Breast epithelium (tissue), 4 donors: ENCODE data around the gene HDAC6. TPM values are rescaled to one million over a fixed set of nuclear protein-coding genes. Genes with fewer than 3 reads are reported as not detected.

Source experiments
- DNase-seq, 2 donors: peaks; one replicate each; pipeline ENCODE4 v3.0.0-alpha.2; 2019; ENCODE audit warnings: low spot score in 2 of 2
- H3K27ac ChIP-seq, 2 donors: fragments of 200-600 bp; sonication (generic) in 1 of 2; one replicate each; pipeline ENCODE4 v1.5.1; 2016 to 2019; ENCODE audit warnings: mild to moderate bottlenecking in 1 of 2
- H3K27me3 ChIP-seq, 2 donors: fragments of 200-600 bp; sonication (generic) in 1 of 2; one replicate each; pipeline versions ENCODE4 v1.5.1 to v1.6.0; 2017 to 2019; ENCODE audit warnings: control low read depth in 1 of 2, mild to moderate bottlenecking in 1 of 2
- H3K36me3 ChIP-seq: fragments of 200-600 bp; one replicate; pipeline ENCODE4 v1.5.1; 2019
- H3K4me1 ChIP-seq, 2 donors: fragments of 200-600 bp; sonication (generic); one replicate each; pipeline ENCODE4 v1.5.1; 2016 to 2019; ENCODE audit warnings: control low read depth in 1 of 2
- H3K4me3 ChIP-seq, 3 donors: fragments of 200-600 bp; sonication (generic); 1 replicate in 2 of 3; 2 replicates in 1 of 3; pipeline ENCODE4 v1.5.1; 2016 to 2019; ENCODE audit warnings: mild to moderate bottlenecking in 3 of 3, moderate library complexity in 2 of 3
- H3K9me3 ChIP-seq, 2 donors: fragments of 200-600 bp; sonication (generic) in 1 of 2; one replicate each; pipeline ENCODE4 v1.5.1; 2016 to 2019; ENCODE audit warnings: control low read depth in 1 of 2
- POLR2A ChIP-seq: fragments of 450-650 bp; IDR thresholded peaks from one replicate; pipeline ENCODE4 v1.6.1; 2016; ENCODE audit warnings: antibody characterized with exemption, mild to moderate bottlenecking, moderate library complexity
- POLR2AphosphoS5 ChIP-seq, 3 donors: sonication (generic); formaldehyde crosslinking; IDR thresholded peaks; one replicate each; pipeline ENCODE4 v1.6.1; 2017; ENCODE audit warnings: antibody characterized with exemption in 3 of 3
- intact Hi-C: fragments of 100-400 bp; cut with DNase I; formaldehyde crosslinking; loops from one replicate; pipeline ENCODE4 v1.15.1; 2023; ENCODE audit warnings: low total_unique reads
- total RNA-seq, 3 donors: library from RNA; depleted of rRNA; stranded (reverse); fragments of >200 nt; gene quantifications; one replicate each; pipeline ENCODE4 v1.1.0, GENCODE V29; 2016
- TF ChIP-seq, protein P1 (sequence below), 3 donors: fragments of 450-650 bp; IDR thresholded peaks; one replicate each; pipeline ENCODE4 v1.5.1; 2016 to 2017; ENCODE audit warnings: antibody characterized with exemption in 3 of 3, mild to moderate bottlenecking in 3 of 3, moderate library complexity in 3 of 3

The HDAC6 gene
- total RNA-seq, 3 donors from 2014 or later: 78.2 to 86.2 (median 84.3) TPM

DNA sequence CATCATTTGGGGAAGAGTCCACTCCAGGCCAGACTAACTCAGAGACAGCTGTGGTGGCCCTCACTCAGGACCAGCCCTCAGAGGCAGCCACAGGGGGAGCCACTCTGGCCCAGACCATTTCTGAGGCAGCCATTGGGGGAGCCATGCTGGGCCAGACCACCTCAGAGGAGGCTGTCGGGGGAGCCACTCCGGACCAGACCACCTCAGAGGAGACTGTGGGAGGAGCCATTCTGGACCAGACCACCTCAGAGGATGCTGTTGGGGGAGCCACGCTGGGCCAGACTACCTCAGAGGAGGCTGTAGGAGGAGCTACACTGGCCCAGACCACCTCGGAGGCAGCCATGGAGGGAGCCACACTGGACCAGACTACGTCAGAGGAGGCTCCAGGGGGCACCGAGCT lies 21.2 kb downstream of the HDAC6 start:
- no peak overlapping the region for H3K27ac ChIP-seq
- H3K4me1 ChIP-seq: no peaks in the 10 kb centered on the region
- H3K27me3 ChIP-seq: peaks cover 0 to 42% of the 10 kb centered on the region in 2 donors
- intact Hi-C loops: no loop called here
- TF ChIP-seq POLR2AphosphoS5 (IDR thresholded peaks at IDR 0.05) (no peak), POLR2A (no peak)
- TF ChIP-seq, protein P1, sequence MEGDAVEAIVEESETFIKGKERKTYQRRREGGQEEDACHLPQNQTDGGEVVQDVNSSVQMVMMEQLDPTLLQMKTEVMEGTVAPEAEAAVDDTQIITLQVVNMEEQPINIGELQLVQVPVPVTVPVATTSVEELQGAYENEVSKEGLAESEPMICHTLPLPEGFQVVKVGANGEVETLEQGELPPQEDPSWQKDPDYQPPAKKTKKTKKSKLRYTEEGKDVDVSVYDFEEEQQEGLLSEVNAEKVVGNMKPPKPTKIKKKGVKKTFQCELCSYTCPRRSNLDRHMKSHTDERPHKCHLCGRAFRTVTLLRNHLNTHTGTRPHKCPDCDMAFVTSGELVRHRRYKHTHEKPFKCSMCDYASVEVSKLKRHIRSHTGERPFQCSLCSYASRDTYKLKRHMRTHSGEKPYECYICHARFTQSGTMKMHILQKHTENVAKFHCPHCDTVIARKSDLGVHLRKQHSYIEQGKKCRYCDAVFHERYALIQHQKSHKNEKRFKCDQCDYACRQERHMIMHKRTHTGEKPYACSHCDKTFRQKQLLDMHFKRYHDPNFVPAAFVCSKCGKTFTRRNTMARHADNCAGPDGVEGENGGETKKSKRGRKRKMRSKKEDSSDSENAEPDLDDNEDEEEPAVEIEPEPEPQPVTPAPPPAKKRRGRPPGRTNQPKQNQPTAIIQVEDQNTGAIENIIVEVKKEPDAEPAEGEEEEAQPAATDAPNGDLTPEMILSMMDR (IDR thresholded peaks at IDR 0.05): no peak
- DNase-seq: no peak
- no peak overlapping the region for H3K4me3 ChIP-seq
- H3K36me3 ChIP-seq: no peaks in the 10 kb centered on the region
- H3K9me3 ChIP-seq: peaks cover 11 to 20% of the 10 kb centered on the region in 2 donors

DNA sequence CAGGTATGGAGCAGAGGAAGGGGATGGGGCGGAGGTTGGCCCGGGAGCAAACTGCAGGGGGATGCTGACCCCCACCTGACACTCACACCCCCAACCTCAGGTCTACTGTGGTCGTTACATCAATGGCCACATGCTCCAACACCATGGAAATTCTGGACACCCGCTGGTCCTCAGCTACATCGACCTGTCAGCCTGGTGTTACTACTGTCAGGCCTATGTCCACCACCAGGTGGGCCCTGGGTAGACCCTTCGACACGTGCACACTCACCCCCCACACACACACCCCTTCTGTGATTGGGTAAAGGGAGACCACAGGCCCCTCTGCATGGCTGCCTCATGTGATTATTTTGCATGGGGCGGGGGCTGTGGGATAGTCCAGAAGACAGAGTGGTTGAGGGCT lies 22.2 kb downstream of the HDAC6 start:
- peaks cover 11 to 20% of the 10 kb centered on the region in 2 donors for H3K9me3 ChIP-seq
- TF ChIP-seq POLR2A: no peak
- no peak overlapping the region for H3K27ac ChIP-seq
- intact Hi-C loops: no loop called here
- no peaks in the 10 kb centered on the region for H3K36me3 ChIP-seq
- peaks cover 0 to 38% of the 10 kb centered on the region in 2 donors for H3K27me3 ChIP-seq
- no peaks in the 10 kb centered on the region for H3K4me1 ChIP-seq
- DNase-seq: no peak
- no peak overlapping the region for H3K4me3 ChIP-seq

DNA sequence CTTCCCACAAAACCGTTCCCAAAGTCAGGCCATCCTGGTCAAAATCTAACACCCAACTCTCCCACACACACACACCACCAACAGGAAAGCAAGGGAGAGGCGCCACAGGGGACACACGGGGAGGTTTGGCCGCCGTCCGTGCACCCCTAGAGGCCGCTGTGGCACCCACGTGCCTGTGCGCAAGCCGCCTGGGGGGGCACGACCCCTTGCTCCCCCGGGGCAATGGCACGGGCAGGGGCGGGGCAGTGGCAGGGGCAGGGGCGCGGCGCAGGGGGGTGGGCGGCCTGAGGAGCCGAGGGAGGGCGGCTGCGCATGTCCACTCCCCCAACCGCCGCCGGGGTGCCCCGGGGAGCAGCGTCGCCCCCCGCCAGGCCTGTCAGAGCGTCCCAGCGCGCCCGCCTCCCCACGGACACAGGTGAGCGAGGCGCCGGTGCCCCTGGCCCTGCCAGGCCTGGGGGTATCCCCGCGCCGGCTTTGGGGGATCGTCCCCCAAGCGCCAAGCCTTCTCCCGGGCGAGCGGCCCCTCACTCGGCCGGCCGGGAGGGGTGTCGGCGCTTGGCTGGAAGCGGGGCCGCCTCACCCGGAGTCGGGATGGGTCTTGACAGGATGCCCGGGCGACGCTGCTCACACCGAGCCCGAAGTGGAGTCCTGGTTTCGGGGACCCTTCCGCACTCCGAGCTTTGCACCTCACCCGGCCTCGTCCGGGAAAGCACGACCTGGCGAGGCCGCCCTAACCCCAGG lies 24.4 kb downstream of the HDAC6 start, which contains the start of gene ERAS:
ERAS (plus strand) TSS at position 379 of the 741 bp plus-strand sequence. CDS start 2,611 bp downstream, outside the sequence.
- intact Hi-C loops: no loop called here
- H3K36me3 ChIP-seq: no peaks in the 10 kb centered on the region
- no peak for TF ChIP-seq POLR2AphosphoS5 (IDR thresholded peaks at IDR 0.05)
- TF ChIP-seq POLR2A: no peak
- TF ChIP-seq, protein P1 (IDR thresholded peaks at IDR 0.05): no peak

DNA sequence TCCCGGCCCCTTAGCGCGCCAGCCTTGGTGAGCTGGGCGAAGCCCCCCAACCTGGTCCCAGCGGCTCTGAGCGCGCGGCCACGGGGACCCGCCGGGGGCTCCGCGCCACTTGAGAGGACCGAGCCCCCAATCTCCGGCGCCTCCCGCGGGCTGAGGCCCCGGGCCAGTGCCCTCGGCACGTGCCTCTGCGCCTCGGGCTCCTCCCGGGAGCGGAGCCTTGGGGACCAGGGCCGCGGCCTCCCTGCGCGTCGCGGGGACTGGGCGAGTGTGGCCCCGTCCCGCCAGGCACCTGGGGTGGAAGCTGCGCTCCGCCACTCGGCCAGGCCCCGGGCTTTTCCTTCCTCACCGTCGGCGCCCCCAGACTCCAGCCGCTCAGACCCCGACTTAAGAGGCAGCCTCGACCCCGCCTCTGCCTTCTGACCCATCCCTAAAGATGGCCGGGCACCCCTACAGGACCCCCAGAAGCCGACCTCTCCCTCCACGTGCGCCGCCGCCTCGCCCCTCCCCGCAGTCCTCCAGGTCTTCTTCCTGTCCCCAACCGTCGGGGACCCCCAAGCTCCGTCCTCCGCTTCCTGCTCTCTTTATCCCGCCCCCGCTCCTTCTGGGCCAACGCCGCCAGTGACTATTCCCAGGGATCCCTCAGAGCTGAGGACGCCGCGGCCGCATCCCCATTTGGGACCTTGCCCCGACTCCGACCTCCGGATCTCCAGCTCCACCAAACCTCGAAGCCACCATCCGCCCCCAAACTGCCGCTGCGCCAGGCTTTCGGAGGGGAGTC lies 25.2 kb downstream of the HDAC6 start:
- Histone ChIP-seq H3K4me1 (no peaks in the 10 kb centered on the region), H3K9me3 (peaks cover 11 to 20% of the 10 kb centered on the region in 2 donors), H3K4me3 (no peak overlapping the region), H3K27ac (no peak overlapping the region), H3K27me3 (peaks cover 0 to 47% of the 10 kb centered on the region in 2 donors), H3K36me3 (no peaks in the 10 kb centered on the region)
- intact Hi-C loops: no loop called here
- TF ChIP-seq, protein P1 (IDR thresholded peaks at IDR 0.05): no peak
- no peak for TF ChIP-seq POLR2A
- TF ChIP-seq POLR2AphosphoS5 (IDR thresholded peaks at IDR 0.05): no peak
- no peak for DNase-seq

More for the DNA sequence above, 24.4 kb downstream of the HDAC6 start, which contains the start of gene ERAS:
- no peak for DNase-seq
- Histone ChIP-seq H3K4me3 (no peak within 1 kb of the TSS), H3K27me3 (peaks cover 0 to 46% of the 10 kb centered on the region in 2 donors), H3K4me1 (no peaks in the 10 kb centered on the region), H3K9me3 (peaks cover 11 to 20% of the 10 kb centered on the region in 2 donors), H3K27ac (no peak within 1 kb of the TSS)

DNA sequence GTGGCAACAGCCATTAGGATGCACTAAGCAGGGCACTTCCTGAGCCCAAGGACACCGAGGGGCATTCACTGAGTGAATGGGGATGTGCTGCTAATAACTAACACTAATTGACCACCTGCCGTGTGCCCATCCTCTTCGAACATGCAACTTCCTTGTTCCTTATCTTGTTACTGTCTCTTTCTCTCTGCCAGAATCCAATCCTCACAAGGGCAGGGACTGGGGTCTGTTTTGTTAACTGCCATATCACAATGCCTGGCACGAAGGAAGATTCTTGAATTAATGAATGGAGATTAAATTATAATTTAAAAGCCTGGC lies 25.7 kb downstream of the HDAC6 start:
- intact Hi-C loops: no loop called here
- no peaks in the 10 kb centered on the region for H3K36me3 ChIP-seq
- H3K4me1 ChIP-seq: no peaks in the 10 kb centered on the region
- H3K9me3 ChIP-seq: peaks cover 11 to 20% of the 10 kb centered on the region in 2 donors
- DNase-seq: no peak
- H3K4me3 ChIP-seq: no peak overlapping the region
- TF ChIP-seq, protein P1 (IDR thresholded peaks at IDR 0.05): no peak
- no peak for TF ChIP-seq POLR2AphosphoS5 (IDR thresholded peaks at IDR 0.05)
- no peak for TF ChIP-seq POLR2A
- H3K27ac ChIP-seq: no peak overlapping the region
- peaks cover 0 to 45% of the 10 kb centered on the region in 2 donors for H3K27me3 ChIP-seq
